ENCODE data around the gene PITPNC1.
"Not testable (repeated sequence)": the region's sequence is repeated elsewhere in the genome, so short reads cannot be mapped to it uniquely, and the experiment has no call there.

PITPNC1 gene

GRCh38 chr17:67470163-67470562 lies 93.1 kb downstream of the PITPNC1 start:
- Histone ChIP-seq H3K4me3 (ENCODE audit: low read depth in 1 of 2, low read length in 2 of 2) (no peak overlapping the region), H3K27me3 (ENCODE audit: control insufficient read depth in 1 of 2, insufficient read depth in 2 of 2, low read length in 2 of 2) (no peaks in the 10 kb centered on the region), H3K27ac (ENCODE audit: low read depth, low read length) (no peak overlapping the region), H3K4me1 (ENCODE audit: insufficient read depth, low read length) (peaks cover 4% of the 10 kb centered on the region), H3K9ac (ENCODE audit: low read length) (no peak overlapping the region), H3K9me3 (ENCODE audit: low read length) (no peaks in the 10 kb centered on the region), H3K36me3 (ENCODE audit: insufficient read depth, low read length) (no peaks in the 10 kb centered on the region)

DNA sequence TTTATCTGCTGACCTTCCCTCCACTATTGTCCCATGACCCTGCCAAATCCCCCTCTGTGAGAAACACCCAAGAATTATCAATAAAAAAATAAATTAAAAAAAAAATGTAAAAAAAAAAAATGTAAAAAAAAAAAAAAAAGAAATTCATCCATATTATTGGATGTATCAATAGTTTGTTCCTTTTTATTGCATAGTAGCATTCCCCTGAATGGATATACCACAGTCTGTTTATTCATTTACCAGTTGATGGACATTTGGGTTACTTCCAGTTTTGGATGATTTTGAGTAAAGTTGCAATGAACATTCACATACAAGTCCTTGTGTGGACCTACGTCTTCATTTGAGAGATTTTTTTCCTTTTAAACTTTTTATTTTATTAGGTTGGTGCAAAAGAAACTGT lies 94.0 kb downstream of the PITPNC1 start:
- no peak overlapping the region for H3K27ac ChIP-seq (ENCODE audit: low read depth, low read length)
- peaks cover 4% of the 10 kb centered on the region for H3K4me1 ChIP-seq (ENCODE audit: insufficient read depth, low read length)
- H3K4me3 ChIP-seq (ENCODE audit: low read depth in 1 of 2, low read length in 2 of 2) = no peak overlapping the region
- H3K27me3 ChIP-seq (ENCODE audit: control insufficient read depth in 1 of 2, insufficient read depth in 2 of 2, low read length in 2 of 2) = no peaks in the 10 kb centered on the region
- no peak overlapping the region for H3K9ac ChIP-seq (ENCODE audit: low read length)
- no peaks in the 10 kb centered on the region for H3K9me3 ChIP-seq (ENCODE audit: low read length)
- no peaks in the 10 kb centered on the region for H3K36me3 ChIP-seq (ENCODE audit: insufficient read depth, low read length)

DNA sequence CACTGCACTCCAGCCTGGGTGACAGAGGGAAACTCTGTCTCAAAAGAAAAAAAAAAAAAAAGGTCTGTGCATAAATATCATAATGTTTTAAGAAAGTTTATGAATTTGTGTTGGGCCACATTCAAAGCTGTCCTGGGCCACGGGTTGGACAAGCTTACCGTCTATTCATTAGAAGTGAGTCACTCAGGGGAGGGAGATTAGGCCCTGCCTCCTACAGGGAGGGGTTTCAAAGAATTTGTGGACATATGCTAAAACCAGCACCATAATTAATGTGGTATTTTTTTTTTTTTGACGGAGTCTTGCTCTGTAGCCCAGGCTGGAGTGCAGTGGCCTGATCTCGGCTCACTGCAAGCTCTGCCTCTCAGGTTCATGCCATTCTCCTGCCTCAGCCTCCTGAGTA lies 95.5 kb downstream of the PITPNC1 start:
- H3K4me3 ChIP-seq (ENCODE audit: low read depth in 1 of 2, low read length in 2 of 2); H3K4me1 ChIP-seq (ENCODE audit: insufficient read depth, low read length): not testable (repeated sequence)

GRCh38 chr17:67474081-67474661 lies 97.1 kb downstream of the PITPNC1 start:
- Histone ChIP-seq H3K4me1 (ENCODE audit: insufficient read depth, low read length) (peaks cover 4% of the 10 kb centered on the region), H3K27ac (ENCODE audit: low read depth, low read length) (no peak overlapping the region), H3K36me3 (ENCODE audit: insufficient read depth, low read length) (no peaks in the 10 kb centered on the region), H3K27me3 (ENCODE audit: control insufficient read depth in 1 of 2, insufficient read depth in 2 of 2, low read length in 2 of 2) (no peaks in the 10 kb centered on the region), H3K4me3 (ENCODE audit: low read depth in 1 of 2, low read length in 2 of 2) (no peak overlapping the region), H3K9ac (ENCODE audit: low read length) (no peak overlapping the region), H3K9me3 (ENCODE audit: low read length) (no peaks in the 10 kb centered on the region)

More for the DNA sequence above, 95.5 kb downstream of the PITPNC1 start:
- not testable (repeated sequence) for H3K27ac ChIP-seq (ENCODE audit: low read depth, low read length); H3K9ac ChIP-seq (ENCODE audit: low read length); H3K9me3 ChIP-seq (ENCODE audit: low read length); H3K36me3 ChIP-seq (ENCODE audit: insufficient read depth, low read length); H3K27me3 ChIP-seq (ENCODE audit: control insufficient read depth in 1 of 2, insufficient read depth in 2 of 2, low read length in 2 of 2)

DNA sequence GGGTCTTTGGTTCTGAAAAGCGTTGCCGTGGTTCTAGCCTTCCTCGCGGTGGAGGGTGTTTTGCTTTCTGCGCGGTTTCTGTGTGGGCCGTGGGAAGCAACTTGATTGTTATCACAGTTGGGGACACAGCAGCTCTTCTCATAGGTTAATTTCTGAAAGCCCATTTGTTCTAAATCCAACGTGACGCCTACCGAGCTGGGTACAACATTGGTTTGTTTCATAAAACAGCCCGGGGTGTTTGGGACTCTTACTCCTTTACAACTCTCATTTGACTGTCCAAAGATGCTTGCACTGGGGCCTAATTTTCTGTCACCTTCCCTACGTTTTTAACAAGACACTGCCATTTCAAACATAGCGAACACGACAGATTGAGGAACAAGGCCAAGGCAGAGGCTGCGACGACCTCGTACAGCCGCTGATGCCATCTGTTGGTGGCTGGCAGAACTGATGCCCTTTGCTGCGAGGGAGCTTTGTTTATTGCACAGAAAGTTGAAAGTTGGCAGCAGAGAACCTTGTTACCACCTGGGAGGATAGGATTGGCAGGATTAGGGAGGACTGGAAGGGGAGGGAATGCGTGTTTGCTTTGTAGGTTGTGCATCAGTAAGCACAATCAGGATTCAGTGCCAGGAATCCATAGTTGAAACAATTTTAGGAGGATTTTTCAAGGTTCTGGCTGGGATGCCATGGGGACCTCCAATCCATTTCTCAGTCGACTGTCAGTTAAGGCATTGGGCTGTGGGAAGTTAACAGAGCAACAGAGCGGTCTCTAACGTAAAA lies 98.3 kb downstream of the PITPNC1 start:
- peaks cover 4% of the 10 kb centered on the region for H3K4me1 ChIP-seq (ENCODE audit: insufficient read depth, low read length)
- no peaks in the 10 kb centered on the region for H3K36me3 ChIP-seq (ENCODE audit: insufficient read depth, low read length)
- H3K27me3 ChIP-seq (ENCODE audit: control insufficient read depth in 1 of 2, insufficient read depth in 2 of 2, low read length in 2 of 2) = no peaks in the 10 kb centered on the region
- no peaks in the 10 kb centered on the region for H3K9me3 ChIP-seq (ENCODE audit: low read length)
- H3K4me3 ChIP-seq (ENCODE audit: low read depth in 1 of 2, low read length in 2 of 2) = no peak overlapping the region
- no peak overlapping the region for H3K27ac ChIP-seq (ENCODE audit: low read depth, low read length)
- no peak overlapping the region for H3K9ac ChIP-seq (ENCODE audit: low read length)

GRCh38 chr17:67476787-67477335 lies 99.8 kb downstream of the PITPNC1 start:
- Histone ChIP-seq H3K4me1 (ENCODE audit: insufficient read depth, low read length) (peaks cover 4% of the 10 kb centered on the region), H3K27ac (ENCODE audit: low read depth, low read length) (no peak overlapping the region), H3K4me3 (ENCODE audit: low read depth in 1 of 2, low read length in 2 of 2) (no peak overlapping the region), H3K36me3 (ENCODE audit: insufficient read depth, low read length) (no peaks in the 10 kb centered on the region), H3K9ac (ENCODE audit: low read length) (no peak overlapping the region), H3K27me3 (ENCODE audit: control insufficient read depth in 1 of 2, insufficient read depth in 2 of 2, low read length in 2 of 2) (no peaks in the 10 kb centered on the region), H3K9me3 (ENCODE audit: low read length) (no peaks in the 10 kb centered on the region)

- no peak overlapping the region for H3K9ac ChIP-seq (ENCODE audit: low read length)
- peaks cover 4% of the 10 kb centered on the region for H3K4me1 ChIP-seq (ENCODE audit: insufficient read depth, low read length)
These were observed 100.6 kb downstream of the PITPNC1 start for GRCh38 chr17:67477687-67478086.

DNA sequence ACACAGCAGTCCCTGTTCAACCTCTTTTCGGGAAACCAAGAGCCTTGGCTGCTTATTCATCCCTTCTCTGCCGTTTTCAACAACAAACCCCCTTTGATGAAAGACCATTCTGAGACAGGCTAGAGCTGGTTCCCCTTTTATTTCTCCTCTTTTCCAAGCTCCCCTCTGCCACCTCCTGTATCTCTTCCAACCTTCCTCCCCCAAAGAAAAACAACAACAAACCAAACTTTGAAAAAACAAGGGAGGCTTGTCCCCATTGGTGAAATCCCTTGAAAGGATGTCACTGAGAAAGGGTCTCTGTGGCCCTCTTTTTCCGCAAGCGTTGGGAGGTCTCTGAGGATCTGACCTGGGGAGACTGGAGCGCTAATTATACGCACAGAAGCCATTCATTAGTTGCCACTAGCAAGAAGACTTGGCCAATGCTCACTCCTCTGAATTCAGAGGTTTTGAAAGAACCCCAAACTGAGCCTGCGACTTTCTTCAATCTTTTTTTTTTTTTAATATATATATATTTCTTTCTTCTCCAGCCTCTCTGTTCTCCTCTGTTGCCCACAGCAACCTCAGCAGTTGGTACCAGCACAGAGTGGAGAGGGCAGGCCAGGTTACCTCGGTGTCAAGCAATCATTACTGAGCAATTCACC lies 101.4 kb downstream of the PITPNC1 start:
- Histone ChIP-seq H3K27me3 (ENCODE audit: control insufficient read depth in 1 of 2, insufficient read depth in 2 of 2, low read length in 2 of 2) (no peaks in the 10 kb centered on the region), H3K4me1 (ENCODE audit: insufficient read depth, low read length) (peaks cover 4% of the 10 kb centered on the region), H3K9ac (ENCODE audit: low read length) (no peak overlapping the region), H3K36me3 (ENCODE audit: insufficient read depth, low read length) (no peaks in the 10 kb centered on the region), H3K4me3 (ENCODE audit: low read depth in 1 of 2, low read length in 2 of 2) (no peak overlapping the region), H3K27ac (ENCODE audit: low read depth, low read length) (no peak overlapping the region), H3K9me3 (ENCODE audit: low read length) (no peaks in the 10 kb centered on the region)

More at GRCh38 chr17:67477687-67478086, 100.6 kb downstream of the PITPNC1 start:
- no peaks in the 10 kb centered on the region for H3K9me3 ChIP-seq (ENCODE audit: low read length)
- no peaks in the 10 kb centered on the region for H3K27me3 ChIP-seq (ENCODE audit: control insufficient read depth in 1 of 2, insufficient read depth in 2 of 2, low read length in 2 of 2)
- H3K4me3 ChIP-seq (ENCODE audit: low read depth in 1 of 2, low read length in 2 of 2) = no peak overlapping the region
- no peak overlapping the region for H3K27ac ChIP-seq (ENCODE audit: low read depth, low read length)
- H3K36me3 ChIP-seq (ENCODE audit: insufficient read depth, low read length) = no peaks in the 10 kb centered on the region

- Histone ChIP-seq H3K4me3 (ENCODE audit: low read depth in 1 of 2, low read length in 2 of 2) (no peak overlapping the region), H3K4me1 (ENCODE audit: insufficient read depth, low read length) (no peaks in the 10 kb centered on the region), H3K9ac (ENCODE audit: low read length) (no peak overlapping the region), H3K27ac (ENCODE audit: low read depth, low read length) (no peak overlapping the region), H3K36me3 (ENCODE audit: insufficient read depth, low read length) (no peaks in the 10 kb centered on the region), H3K27me3 (ENCODE audit: control insufficient read depth in 1 of 2, insufficient read depth in 2 of 2, low read length in 2 of 2) (no peaks in the 10 kb centered on the region), H3K9me3 (ENCODE audit: low read length) (no peaks in the 10 kb centered on the region)
These were observed 102.1 kb downstream of the PITPNC1 start for GRCh38 chr17:67479148-67479547.

DNA sequence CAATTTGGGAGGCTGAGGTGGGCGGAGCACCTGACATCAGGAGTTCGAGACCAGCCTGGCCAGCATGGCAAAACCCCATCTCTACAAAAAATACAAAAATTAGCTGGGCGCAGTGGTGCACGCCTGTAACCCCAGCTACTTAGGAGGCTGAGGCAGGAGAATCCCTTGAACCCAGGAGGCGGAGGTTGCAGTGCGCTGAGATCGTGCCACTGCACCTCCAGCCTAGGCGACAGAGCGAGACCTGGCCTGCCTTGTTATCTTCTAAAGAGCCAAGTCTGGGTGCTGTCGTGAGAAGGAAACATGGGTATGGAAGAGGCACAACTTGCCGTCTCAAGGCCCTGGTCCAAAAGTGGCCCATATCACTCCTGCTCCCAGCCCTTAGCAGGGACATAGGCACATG lies 103.9 kb downstream of the PITPNC1 start:
- not testable (repeated sequence) for H3K4me1 ChIP-seq (ENCODE audit: insufficient read depth, low read length); H3K36me3 ChIP-seq (ENCODE audit: insufficient read depth, low read length); H3K27ac ChIP-seq (ENCODE audit: low read depth, low read length); H3K4me3 ChIP-seq (ENCODE audit: low read depth in 1 of 2, low read length in 2 of 2); H3K9me3 ChIP-seq (ENCODE audit: low read length); H3K9ac ChIP-seq (ENCODE audit: low read length); H3K27me3 ChIP-seq (ENCODE audit: control insufficient read depth in 1 of 2, insufficient read depth in 2 of 2, low read length in 2 of 2)

DNA sequence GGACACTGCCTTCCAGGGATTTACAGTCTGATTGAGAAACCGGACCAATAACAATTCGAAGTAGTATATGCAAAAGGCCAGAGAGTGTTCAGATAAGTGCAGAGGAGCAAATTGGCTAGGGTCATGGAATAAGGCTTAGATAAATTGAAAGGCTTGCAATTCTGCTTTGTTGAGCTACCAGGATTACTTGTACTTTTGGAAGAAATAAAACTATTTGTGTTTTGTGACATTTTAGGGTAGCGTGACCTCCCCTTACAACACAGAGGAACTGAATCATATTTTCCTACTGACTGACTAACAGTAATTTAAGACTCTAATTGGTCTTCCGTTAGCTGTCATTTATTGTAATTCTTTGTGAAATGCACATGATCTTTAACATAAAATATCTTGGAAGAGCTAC lies 104.7 kb downstream of the PITPNC1 start:
- Histone ChIP-seq H3K36me3 (ENCODE audit: insufficient read depth, low read length) (no peaks in the 10 kb centered on the region), H3K9ac (ENCODE audit: low read length) (no peak overlapping the region), H3K4me1 (ENCODE audit: insufficient read depth, low read length) (no peaks in the 10 kb centered on the region), H3K4me3 (ENCODE audit: low read depth in 1 of 2, low read length in 2 of 2) (no peak overlapping the region), H3K9me3 (ENCODE audit: low read length) (no peaks in the 10 kb centered on the region), H3K27ac (ENCODE audit: low read depth, low read length) (no peak overlapping the region), H3K27me3 (ENCODE audit: control insufficient read depth in 1 of 2, insufficient read depth in 2 of 2, low read length in 2 of 2) (no peaks in the 10 kb centered on the region)

Measured in muscle layer of colon (tissue), 2 donors.